IPS-18a (cell line): ENCODE data around the gene EED.

Experiments used
- H3K27ac ChIP-seq: one replicate; pipeline ENCODE4 v1.5.1; 2013; ENCODE audit warnings: low read length
- H3K27me3 ChIP-seq: one replicate; pipeline ENCODE4 v1.6.1; 2013; ENCODE audit warnings: mild to moderate bottlenecking, low read length; ENCODE audit not compliant: control insufficient read depth, insufficient read depth
- H3K36me3 ChIP-seq: one replicate; pipeline ENCODE4 v1.6.1; 2013; ENCODE audit warnings: low read depth, low read length; ENCODE audit not compliant: control insufficient read depth
- H3K4me1 ChIP-seq: one replicate; pipeline ENCODE4 v1.6.1; 2013; ENCODE audit warnings: low read depth, low read length; ENCODE audit not compliant: control insufficient read depth
- H3K4me3 ChIP-seq: one replicate; pipeline ENCODE4 v1.5.1; 2013; ENCODE audit warnings: low read length
- H3K9ac ChIP-seq: one replicate; pipeline ENCODE4 v1.6.1; 2013; ENCODE audit warnings: mild to moderate bottlenecking, low read length, moderate library complexity
- H3K9me3 ChIP-seq: one replicate; pipeline ENCODE4 v1.6.1; 2013; ENCODE audit warnings: low read depth, low read length; ENCODE audit not compliant: control insufficient read depth

EED gene

GRCh38 chr11:86255896-86256295 lies 11.3 kb downstream of the EED start:
- no peak overlapping the region for H3K9ac ChIP-seq
- no peaks in the 10 kb centered on the region for H3K4me1 ChIP-seq
- H3K4me3 ChIP-seq, result no peak overlapping the region
- no peaks in the 10 kb centered on the region for H3K9me3 ChIP-seq
- no peak overlapping the region for H3K27ac ChIP-seq
- H3K27me3 ChIP-seq, result no peaks in the 10 kb centered on the region
- H3K36me3 ChIP-seq, result peaks cover 22% of the 10 kb centered on the region

GRCh38 chr11:86256608-86257007 lies 12.1 kb downstream of the EED start:
- H3K9ac ChIP-seq, result no peak overlapping the region
- no peak overlapping the region for H3K27ac ChIP-seq
- H3K27me3 ChIP-seq, result no peaks in the 10 kb centered on the region
- H3K9me3 ChIP-seq, result no peaks in the 10 kb centered on the region
- no peak overlapping the region for H3K4me3 ChIP-seq
- H3K36me3 ChIP-seq, result peaks cover 22% of the 10 kb centered on the region
- H3K4me1 ChIP-seq, result no peaks in the 10 kb centered on the region

GRCh38 chr11:86257446-86257845 lies 12.9 kb downstream of the EED start:
- Histone ChIP-seq H3K9me3 (no peaks in the 10 kb centered on the region), H3K27ac (no peak overlapping the region), H3K9ac (no peak overlapping the region), H3K27me3 (no peaks in the 10 kb centered on the region), H3K36me3 (peaks cover 21% of the 10 kb centered on the region), H3K4me1 (no peaks in the 10 kb centered on the region), H3K4me3 (no peak overlapping the region)

- Histone ChIP-seq H3K36me3 (peaks cover 19% of the 10 kb centered on the region), H3K4me1 (no peaks in the 10 kb centered on the region), H3K27ac (no peak overlapping the region), H3K9ac (no peak overlapping the region), H3K9me3 (no peaks in the 10 kb centered on the region), H3K4me3 (no peak overlapping the region), H3K27me3 (no peaks in the 10 kb centered on the region)
These were observed 15.2 kb downstream of the EED start for GRCh38 chr11:86259730-86260129.

GRCh38 chr11:86261328-86261727 lies 16.8 kb downstream of the EED start:
- Histone ChIP-seq H3K4me3 (no peak overlapping the region), H3K9ac (no peak overlapping the region), H3K36me3 (peaks cover 17% of the 10 kb centered on the region), H3K4me1 (no peaks in the 10 kb centered on the region), H3K27me3 (no peaks in the 10 kb centered on the region), H3K27ac (no peak overlapping the region), H3K9me3 (no peaks in the 10 kb centered on the region)

GRCh38 chr11:86262387-86262786 lies 17.8 kb downstream of the EED start:
- Histone ChIP-seq H3K9me3 (no peaks in the 10 kb centered on the region), H3K36me3 (peaks cover 13% of the 10 kb centered on the region), H3K27me3 (no peaks in the 10 kb centered on the region), H3K4me3 (no peak overlapping the region), H3K9ac (no peak overlapping the region), H3K4me1 (no peaks in the 10 kb centered on the region), H3K27ac (no peak overlapping the region)

- Histone ChIP-seq H3K4me1 (no peaks in the 10 kb centered on the region), H3K36me3 (peaks cover 12% of the 10 kb centered on the region), H3K4me3 (no peak overlapping the region), H3K9me3 (no peaks in the 10 kb centered on the region), H3K27ac (no peak overlapping the region), H3K9ac (no peak overlapping the region), H3K27me3 (no peaks in the 10 kb centered on the region)
These were observed 20.1 kb downstream of the EED start for GRCh38 chr11:86264649-86265048.

GRCh38 chr11:86265194-86265593 lies 20.6 kb downstream of the EED start:
- Histone ChIP-seq H3K9me3 (no peaks in the 10 kb centered on the region), H3K9ac (no peak overlapping the region), H3K36me3 (peaks cover 12% of the 10 kb centered on the region), H3K4me1 (no peaks in the 10 kb centered on the region), H3K27me3 (no peaks in the 10 kb centered on the region), H3K4me3 (no peak overlapping the region), H3K27ac (no peak overlapping the region)

GRCh38 chr11:86269645-86270044 lies 25.1 kb downstream of the EED start:
- Histone ChIP-seq H3K9ac (no peak overlapping the region), H3K27me3 (no peaks in the 10 kb centered on the region), H3K27ac (no peak overlapping the region), H3K4me1 (no peaks in the 10 kb centered on the region), H3K4me3 (no peak overlapping the region), H3K36me3 (peaks cover 9% of the 10 kb centered on the region), H3K9me3 (no peaks in the 10 kb centered on the region)

GRCh38 chr11:86274503-86274902 lies 29.9 kb downstream of the EED start:
- peaks cover 24% of the 10 kb centered on the region for H3K36me3 ChIP-seq
- H3K9ac ChIP-seq, result no peak overlapping the region
- H3K4me1 ChIP-seq, result no peaks in the 10 kb centered on the region
- H3K4me3 ChIP-seq, result no peak overlapping the region
- H3K27me3 ChIP-seq, result no peaks in the 10 kb centered on the region
- no peak overlapping the region for H3K27ac ChIP-seq
- H3K9me3 ChIP-seq, result no peaks in the 10 kb centered on the region

GRCh38 chr11:86274999-86275398 lies 30.4 kb downstream of the EED start:
- H3K27me3 ChIP-seq, result no peaks in the 10 kb centered on the region

GRCh38 chr11:86275493-86276370 lies 31.2 kb downstream of the EED start:
- Histone ChIP-seq H3K27ac (no peak overlapping the region), H3K9ac (no peak overlapping the region), H3K9me3 (no peaks in the 10 kb centered on the region), H3K36me3 (peaks cover 24% of the 10 kb centered on the region), H3K27me3 (no peaks in the 10 kb centered on the region), H3K4me1 (no peaks in the 10 kb centered on the region), H3K4me3 (no peak overlapping the region)

More at GRCh38 chr11:86274999-86275398, 30.4 kb downstream of the EED start:
- Histone ChIP-seq H3K4me3 (no peak overlapping the region), H3K9me3 (no peaks in the 10 kb centered on the region), H3K36me3 (peaks cover 24% of the 10 kb centered on the region), H3K4me1 (no peaks in the 10 kb centered on the region), H3K27ac (no peak overlapping the region), H3K9ac (no peak overlapping the region)
